Tibial nerve (tissue), 4 donors: Measurements from ENCODE around the gene CTRB2. TPM values are rescaled to one million over a fixed set of nuclear protein-coding genes. Genes with fewer than 3 reads are reported as not detected.

Experiments used
- DNase-seq, 2 donors: peaks; one replicate each; pipeline ENCODE4 v3.0.0-alpha.2; 2019; ENCODE audit warnings: low spot score in 2 of 2
- H3K27ac ChIP-seq, 4 donors: fragments of 200-600 bp; sonication (generic) in 3 of 4; one replicate each; pipeline ENCODE4 v1.5.1; 2017 to 2019; ENCODE audit warnings: mild to moderate bottlenecking in 1 of 4
- H3K27me3 ChIP-seq, 2 donors: fragments of 200-600 bp; sonication (generic) in 1 of 2; one replicate each; pipeline versions ENCODE4 v1.5.1 to v1.6.0; 2017 to 2019
- H3K36me3 ChIP-seq, 3 donors: fragments of 200-600 bp; sonication (generic); one replicate each; pipeline ENCODE4 v1.5.1; 2018 to 2019
- H3K4me1 ChIP-seq, 4 donors: fragments of 200-600 bp; sonication (generic) in 3 of 4; one replicate each; pipeline ENCODE4 v1.5.1; 2017 to 2019
- H3K4me3 ChIP-seq, 4 donors: fragments of 200-600 bp; sonication (generic) in 3 of 4; one replicate each; pipeline ENCODE4 v1.5.1; 2017 to 2019; ENCODE audit warnings: mild to moderate bottlenecking in 1 of 4, moderate library complexity in 1 of 4
- H3K9me3 ChIP-seq, 4 donors: fragments of 200-600 bp; sonication (generic) in 3 of 4; one replicate each; pipeline ENCODE4 v1.5.1; 2017 to 2019
- EP300 ChIP-seq, 2 donors: sonication (generic); formaldehyde crosslinking; IDR thresholded peaks; one replicate each; pipeline ENCODE4 v1.6.1; 2017; ENCODE audit warnings: antibody characterized with exemption in 2 of 2, mild to moderate bottlenecking in 1 of 2
- POLR2A ChIP-seq, 2 donors: fragments of 450-650 bp; IDR thresholded peaks; one replicate each; pipeline ENCODE4 v1.6.1; 2017; ENCODE audit warnings: antibody characterized with exemption in 2 of 2, mild to moderate bottlenecking in 2 of 2, moderate library complexity in 2 of 2
- WGBS, 2 donors: methylation state at CpG; one replicate each; pipeline ENCODE4 v1.1.5; 2018; 5-methylcytosine and 5-hydroxymethylcytosine counted together
- total RNA-seq, 4 donors: library from RNA; depleted of rRNA; stranded (reverse); fragments of >200 nt; gene quantifications; one replicate each; pipeline ENCODE4 v1.1.0, GENCODE V29; 2016
- TF ChIP-seq, protein P1 (sequence below), 5 experiments: fragments of 200-600 bp in 3 of 5; fragments of 450-650 bp in 2 of 5; sonication (generic) in 3 of 5; IDR thresholded peaks; one replicate each; pipeline ENCODE4 v1.5.1; 2016 to 2019; ENCODE audit warnings: antibody characterized with exemption in 5 of 5, mild to moderate bottlenecking in 3 of 5, moderate library complexity in 2 of 5

CTRB2 gene
- total RNA-seq, 4 donors from 2014 or later, result 4.2 to 45.0 (median 15.5) TPM

DNA sequence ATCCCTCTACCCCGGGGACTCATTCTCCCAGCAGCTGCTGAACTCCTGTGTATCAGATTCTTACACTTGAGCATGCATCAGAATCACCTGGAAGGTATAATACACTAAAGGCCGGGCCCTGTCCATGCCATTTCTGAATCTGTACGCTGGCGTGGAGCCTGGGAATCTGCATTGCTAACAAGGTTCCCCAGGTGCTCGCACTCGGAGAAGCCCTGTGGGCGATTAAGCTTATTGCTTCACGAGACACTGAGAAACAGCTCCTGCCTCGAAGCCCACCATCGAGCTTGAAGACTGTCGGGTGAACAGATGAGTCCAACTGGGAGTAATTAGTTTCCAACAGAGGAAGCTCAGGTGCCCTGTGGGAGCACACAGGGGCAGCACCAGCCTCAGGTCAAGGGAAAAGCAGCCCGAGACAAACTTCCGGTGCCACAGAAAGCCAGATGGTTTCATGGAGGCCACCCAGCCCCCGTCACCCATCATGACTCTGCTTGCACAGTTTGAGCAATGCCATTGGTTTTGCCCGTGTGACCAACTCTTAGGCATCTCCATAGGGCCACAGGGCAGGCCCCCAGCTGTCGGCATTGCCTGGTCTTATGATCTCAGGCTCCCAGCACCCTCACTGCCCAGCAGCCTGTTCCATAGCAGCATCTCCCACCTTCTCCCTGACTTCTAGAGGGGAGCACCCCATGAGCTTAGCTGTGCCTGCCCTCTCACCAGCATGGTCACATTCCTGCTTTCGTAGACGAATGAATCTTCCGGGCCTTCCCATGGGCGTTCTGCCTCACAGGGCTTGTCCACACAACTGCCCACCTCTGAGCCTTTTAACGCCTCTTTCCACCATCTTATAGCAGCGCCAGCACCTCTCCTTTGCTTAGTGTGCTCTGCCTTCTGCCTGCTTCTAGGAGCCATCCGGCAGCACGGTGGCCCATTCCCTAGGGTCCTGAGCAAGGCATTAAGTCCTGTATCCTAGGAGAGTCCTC, 10.9 kb downstream of the CTRB2 start:
- 72 to 79% methylated on average over 21 to 24 of the region's 24 CpGs for WGBS, 2 donors
- no peak overlapping the region for H3K4me3 ChIP-seq
- H3K9me3 ChIP-seq, result no peaks in the 10 kb centered on the region
- no peak for DNase-seq
- no peak overlapping the region for H3K27ac ChIP-seq
- peaks cover 0 to 12% (median 0%) of the 10 kb centered on the region in 4 donors for H3K4me1 ChIP-seq
- TF ChIP-seq, protein P1, sequence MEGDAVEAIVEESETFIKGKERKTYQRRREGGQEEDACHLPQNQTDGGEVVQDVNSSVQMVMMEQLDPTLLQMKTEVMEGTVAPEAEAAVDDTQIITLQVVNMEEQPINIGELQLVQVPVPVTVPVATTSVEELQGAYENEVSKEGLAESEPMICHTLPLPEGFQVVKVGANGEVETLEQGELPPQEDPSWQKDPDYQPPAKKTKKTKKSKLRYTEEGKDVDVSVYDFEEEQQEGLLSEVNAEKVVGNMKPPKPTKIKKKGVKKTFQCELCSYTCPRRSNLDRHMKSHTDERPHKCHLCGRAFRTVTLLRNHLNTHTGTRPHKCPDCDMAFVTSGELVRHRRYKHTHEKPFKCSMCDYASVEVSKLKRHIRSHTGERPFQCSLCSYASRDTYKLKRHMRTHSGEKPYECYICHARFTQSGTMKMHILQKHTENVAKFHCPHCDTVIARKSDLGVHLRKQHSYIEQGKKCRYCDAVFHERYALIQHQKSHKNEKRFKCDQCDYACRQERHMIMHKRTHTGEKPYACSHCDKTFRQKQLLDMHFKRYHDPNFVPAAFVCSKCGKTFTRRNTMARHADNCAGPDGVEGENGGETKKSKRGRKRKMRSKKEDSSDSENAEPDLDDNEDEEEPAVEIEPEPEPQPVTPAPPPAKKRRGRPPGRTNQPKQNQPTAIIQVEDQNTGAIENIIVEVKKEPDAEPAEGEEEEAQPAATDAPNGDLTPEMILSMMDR (IDR thresholded peaks at IDR 0.05), result no peak
- no peak for TF ChIP-seq POLR2A (IDR thresholded peaks at IDR 0.05)
- no peak for TF ChIP-seq EP300 (IDR thresholded peaks at IDR 0.05)
- H3K36me3 ChIP-seq, result no peaks in the 10 kb centered on the region
- H3K27me3 ChIP-seq, result peaks cover 0 to 34% of the 10 kb centered on the region in 2 donors

DNA sequence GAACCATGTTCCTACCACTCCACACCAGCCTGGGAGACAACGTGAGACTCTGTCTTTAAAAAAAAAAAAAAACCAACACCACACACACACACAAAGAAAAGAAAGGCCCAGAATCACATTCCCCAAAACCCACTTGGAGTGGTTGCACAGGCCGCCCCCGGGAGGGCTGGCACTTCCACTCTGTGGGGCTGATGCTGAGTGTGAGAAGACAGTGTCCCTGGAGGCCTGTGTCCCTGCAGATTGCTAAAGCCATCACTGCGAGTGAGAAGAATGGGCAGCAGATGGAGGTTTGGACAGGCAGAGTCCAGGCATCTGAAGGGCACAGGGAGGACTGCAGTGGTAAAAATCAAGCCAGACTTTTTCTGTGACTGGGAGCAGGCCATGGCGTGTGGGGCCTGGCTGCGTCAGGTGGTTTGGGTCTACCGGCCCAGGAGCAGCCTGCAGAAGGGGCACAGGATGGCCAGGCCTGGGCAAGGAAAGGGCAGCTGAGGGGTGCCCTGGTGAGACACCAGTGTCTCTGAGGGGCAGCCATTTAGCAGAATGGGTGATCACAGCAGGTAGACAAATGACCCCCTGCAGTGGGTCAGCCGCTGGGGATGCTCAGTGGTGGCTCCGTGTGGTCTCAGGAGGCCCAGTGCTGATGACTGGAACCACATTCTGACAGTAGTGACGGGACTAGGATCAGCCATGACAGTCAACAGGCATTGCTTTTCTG, 13.1 kb downstream of the CTRB2 start:
- WGBS, 2 donors, result 65 to 72% methylated on average over 10 of the region's 10 CpGs
- no peak for TF ChIP-seq EP300 (IDR thresholded peaks at IDR 0.05)
- TF ChIP-seq, protein P1 (IDR thresholded peaks at IDR 0.05), result no peak
- peaks cover 0 to 6% (median 0%) of the 10 kb centered on the region in 4 donors for H3K4me1 ChIP-seq
- no peak overlapping the region for H3K4me3 ChIP-seq
- peaks cover 0 to 29% of the 10 kb centered on the region in 2 donors for H3K27me3 ChIP-seq
- no peak for DNase-seq
- H3K9me3 ChIP-seq, result no peaks in the 10 kb centered on the region
- no peaks in the 10 kb centered on the region for H3K36me3 ChIP-seq
- H3K27ac ChIP-seq, result no peak overlapping the region

DNA sequence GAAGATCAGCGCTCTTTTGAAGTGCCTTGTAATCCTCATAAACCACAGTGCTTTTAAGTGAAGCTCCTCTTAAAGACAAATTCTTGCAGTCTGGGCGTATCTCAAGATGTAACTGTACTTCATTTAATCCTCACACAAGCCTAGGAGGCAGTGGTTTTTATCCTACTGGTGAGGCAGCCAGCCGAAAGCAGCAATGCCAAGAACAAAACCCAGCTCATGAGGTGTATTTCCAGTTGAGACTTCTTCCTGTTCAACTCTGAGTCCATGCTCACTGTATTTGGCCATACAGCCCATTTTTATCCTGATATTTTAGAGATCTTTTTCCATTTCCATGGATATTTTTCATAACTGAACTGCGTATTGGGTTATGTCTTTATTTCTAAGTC, 13.7 kb downstream of the CTRB2 start:
- Histone ChIP-seq H3K4me1 (peaks cover 0 to 4% (median 0%) of the 10 kb centered on the region in 4 donors), H3K9me3 (no peaks in the 10 kb centered on the region), H3K36me3 (no peaks in the 10 kb centered on the region), H3K27me3 (peaks cover 0 to 26% of the 10 kb centered on the region in 2 donors), H3K27ac (no peak overlapping the region), H3K4me3 (no peak overlapping the region)
- WGBS, 2 donors, result 88 to 90% methylated on average over 4 of the region's 4 CpGs
- no peak for DNase-seq
- TF ChIP-seq POLR2A (IDR thresholded peaks at IDR 0.05) (no peak), EP300 (IDR thresholded peaks at IDR 0.05) (no peak)
- TF ChIP-seq, protein P1 (IDR thresholded peaks at IDR 0.05), result no peak

DNA sequence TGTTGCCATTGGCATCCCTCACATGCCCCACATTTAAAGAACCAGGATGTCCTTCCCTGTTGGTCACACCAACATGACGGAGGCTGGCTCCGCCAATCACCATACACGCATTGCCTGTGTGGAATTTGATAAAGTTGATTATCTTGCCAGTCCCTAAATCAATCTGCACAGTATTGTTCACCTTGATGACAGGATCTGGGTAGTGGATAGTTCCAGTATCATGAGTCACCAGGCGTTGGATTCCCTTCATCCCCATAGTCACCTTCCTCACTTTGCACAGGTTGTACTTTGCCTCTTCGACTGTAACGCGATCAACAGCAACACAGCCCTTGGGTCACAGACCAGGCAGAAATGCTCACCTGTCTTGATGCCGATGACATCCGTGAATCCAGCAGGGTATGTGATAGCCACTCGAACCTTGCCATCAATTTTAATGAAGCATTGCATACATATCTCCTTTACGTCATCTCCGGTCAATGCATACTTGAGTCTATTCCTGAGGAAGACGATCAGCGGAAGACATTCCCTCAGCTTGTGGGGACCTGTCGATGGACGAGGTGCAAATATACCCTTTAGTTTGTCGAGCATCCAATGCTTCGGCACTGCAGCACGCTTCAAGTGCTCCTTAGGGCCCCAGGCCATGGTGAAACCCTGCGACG, 14.2 kb downstream of the CTRB2 start:
- Histone ChIP-seq H3K27me3 (peaks cover 0 to 21% of the 10 kb centered on the region in 2 donors), H3K4me1 (no peaks in the 10 kb centered on the region), H3K36me3 (no peaks in the 10 kb centered on the region), H3K4me3 (no peak overlapping the region), H3K27ac (no peak overlapping the region), H3K9me3 (peaks cover 0 to 2% (median 0%) of the 10 kb centered on the region in 4 donors)
- no peak for DNase-seq
- TF ChIP-seq EP300 (IDR thresholded peaks at IDR 0.05), result no peak
- TF ChIP-seq POLR2A (IDR thresholded peaks at IDR 0.05), result no peak
- TF ChIP-seq, protein P1 (IDR thresholded peaks at IDR 0.05), result no peak
- 94 to 95% methylated on average over 21 of the region's 21 CpGs for WGBS, 2 donors
